ENCODE data around the gene LRRFIP2.

DNA sequence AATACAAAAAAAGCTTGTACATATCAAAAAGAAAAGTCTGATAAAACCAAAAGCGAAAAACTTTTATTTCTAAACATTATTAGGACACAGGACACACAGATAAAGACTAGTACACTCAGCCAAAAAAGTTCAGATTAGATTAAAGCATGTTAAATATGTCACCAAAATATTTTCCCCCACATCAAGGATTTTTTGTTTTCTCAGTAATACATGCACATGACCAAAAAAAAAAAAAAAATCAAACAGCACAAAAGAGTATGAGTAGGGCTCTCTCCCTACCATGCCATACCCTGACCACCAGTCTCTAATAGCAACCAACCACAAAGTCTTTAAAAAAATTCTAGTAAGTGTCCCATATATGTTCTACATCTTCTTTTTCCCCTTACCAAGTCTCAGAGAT lies 77.4 kb downstream of the LRRFIP2 start:
- TF ChIP-seq EZH2 (IDR thresholded peaks at IDR 0.05; ENCODE audit: insufficient read depth, poor library complexity, severe bottlenecking) (no peak), EZH2phosphoT487 (IDR thresholded peaks at IDR 0.05; ENCODE audit: insufficient read depth, low read depth) (no peak)

All from GM23248 (cell line).